Common myeloid progenitor, CD34-positive (primary cell): Measurements from ENCODE around the gene SPTBN1.

Experiments
- CTCF ChIA-PET: fragments of 350-600 bp; sonication (Branson Sonifier 250); formaldehyde crosslinking; loops from one replicate; lab custom pipeline; 2021; ENCODE audit warnings: antibody characterized with exemption; lab: Charles Lee
- POLR2A ChIA-PET: fragments of 350-600 bp; sonication (Branson Sonifier 250); formaldehyde crosslinking; loops from one replicate; lab custom pipeline; 2021; ENCODE audit warnings: antibody characterized with exemption; lab: Charles Lee
- DNase-seq, 3 donors: peaks; one replicate each; pipeline versions ENCODE4 v3.0.0 to v3.0.0-alpha.2; 2013
- H3K27ac ChIP-seq, 2 experiments: 1 replicate in 1 of 2; 2 replicates in 1 of 2; pipeline ENCODE4 v1.7.0; 2013; ENCODE audit warnings: inconsistent platforms in 2 of 2, low read length in 2 of 2, mild to moderate bottlenecking in 2 of 2, low read depth in 1 of 2, moderate library complexity in 1 of 2; ENCODE audit not compliant: severe bottlenecking in 2 of 2, insufficient read depth in 1 of 2, poor library complexity in 1 of 2
- H3K27me3 ChIP-seq, 5 experiments: replicated peaks in 2 of 5; 1 replicate in 3 of 5; 2 replicates in 2 of 5; pipeline versions ENCODE4 v1.6.1 to v1.7.0; 2013; ENCODE audit warnings: low read length in 4 of 5, mild to moderate bottlenecking in 2 of 5, moderate library complexity in 2 of 5, inconsistent platforms in 1 of 5; ENCODE audit not compliant: insufficient read depth in 5 of 5, control insufficient read depth in 4 of 5
- H3K36me3 ChIP-seq, 4 experiments: 1 replicate in 2 of 4; 2 replicates in 2 of 4; pipeline versions ENCODE4 v1.6.1 to v1.7.0; 2013; ENCODE audit warnings: low read length in 3 of 4, control low read depth in 1 of 4, mild to moderate bottlenecking in 1 of 4; ENCODE audit not compliant: control insufficient read depth in 4 of 4, insufficient read depth in 4 of 4
- H3K4me1 ChIP-seq, 4 experiments: 1 replicate in 3 of 4; 2 replicates in 1 of 4; pipeline versions ENCODE4 v1.6.1 to v1.7.1; 2013; ENCODE audit warnings: low read length in 3 of 4, mild to moderate bottlenecking in 3 of 4, control low read depth in 1 of 4, inconsistent platforms in 1 of 4, moderate library complexity in 1 of 4; ENCODE audit not compliant: control insufficient read depth in 4 of 4, insufficient read depth in 4 of 4; ENCODE audit errors: control extremely low read depth in 1 of 4
- H3K4me3 ChIP-seq, 7 experiments: 1 replicate in 4 of 7; 2 replicates in 3 of 7; pipeline versions ENCODE4 v1.5.1 to v1.7.0; 2013; ENCODE audit warnings: mild to moderate bottlenecking in 7 of 7, low read length in 6 of 7, moderate library complexity in 6 of 7, inconsistent platforms in 2 of 7, low read depth in 2 of 7, control low read depth in 1 of 7; ENCODE audit not compliant: insufficient read depth in 4 of 7, control insufficient read depth in 1 of 7; ENCODE audit errors: extremely low read depth in 1 of 7
- H3K9me3 ChIP-seq, 5 experiments: 1 replicate in 4 of 5; 2 replicates in 1 of 5; pipeline versions ENCODE4 v1.6.1 to v1.7.1; 2013; ENCODE audit warnings: low read length in 4 of 5, mild to moderate bottlenecking in 2 of 5, inconsistent platforms in 1 of 5, low read depth in 1 of 5, moderate library complexity in 1 of 5; ENCODE audit not compliant: control insufficient read depth in 4 of 5, insufficient read depth in 2 of 5; ENCODE audit errors: control extremely low read depth in 1 of 5
- WGBS: methylation state at CpG from one replicate; pipeline ENCODE4 v1.1.5; 2013; ENCODE audit not compliant: insufficient coverage; 5-methylcytosine and 5-hydroxymethylcytosine counted together

Gene SPTBN1

DNA sequence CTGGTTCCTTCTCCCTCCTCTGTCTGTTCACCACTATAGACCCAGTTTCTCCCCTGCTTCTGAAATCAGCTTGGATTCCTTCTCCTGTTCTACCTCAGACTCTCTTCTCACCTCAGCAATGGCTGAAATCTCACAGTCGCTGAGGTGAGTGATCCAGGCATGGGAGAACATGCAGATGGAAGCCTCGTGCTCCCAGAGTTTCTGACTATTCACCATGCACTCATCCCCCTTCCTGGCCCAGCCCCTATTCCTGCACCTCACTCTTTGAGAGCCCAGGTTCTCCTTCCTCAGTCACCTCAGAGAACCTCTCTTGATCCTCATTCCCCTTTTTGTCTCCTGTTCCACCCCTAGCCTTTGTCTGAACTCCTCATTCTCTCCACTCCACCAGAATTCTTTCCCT lies 78.5 kb downstream of the SPTBN1 start:
- 96% methylated on average over 2 of the region's 2 CpGs for WGBS
- peaks cover 0 to 4% (median 0%) of the 10 kb centered on the region in 4 experiments for H3K4me1 ChIP-seq
- ChIA-PET POLR2A (interaction anchor here (1.1 kb wide), 1 partner anchor 10 kb away, joined by 7 read pairs; no protein-coding TSS in a partner anchor), CTCF (interaction anchor here (1.0 to 1.2 kb wide), 4 partner anchors 10 to 74 kb away, joined by 3 read pairs; no protein-coding TSS in a partner anchor)
- no peak overlapping the region for H3K4me3 ChIP-seq
- H3K9me3 ChIP-seq: no peaks in the 10 kb centered on the region
- H3K27me3 ChIP-seq: no peaks in the 10 kb centered on the region
- DNase-seq: no peak
- H3K27ac ChIP-seq: no peak overlapping the region
- H3K36me3 ChIP-seq: peaks cover 0 to 3% (median under 1%) of the 10 kb centered on the region in 4 experiments

DNA sequence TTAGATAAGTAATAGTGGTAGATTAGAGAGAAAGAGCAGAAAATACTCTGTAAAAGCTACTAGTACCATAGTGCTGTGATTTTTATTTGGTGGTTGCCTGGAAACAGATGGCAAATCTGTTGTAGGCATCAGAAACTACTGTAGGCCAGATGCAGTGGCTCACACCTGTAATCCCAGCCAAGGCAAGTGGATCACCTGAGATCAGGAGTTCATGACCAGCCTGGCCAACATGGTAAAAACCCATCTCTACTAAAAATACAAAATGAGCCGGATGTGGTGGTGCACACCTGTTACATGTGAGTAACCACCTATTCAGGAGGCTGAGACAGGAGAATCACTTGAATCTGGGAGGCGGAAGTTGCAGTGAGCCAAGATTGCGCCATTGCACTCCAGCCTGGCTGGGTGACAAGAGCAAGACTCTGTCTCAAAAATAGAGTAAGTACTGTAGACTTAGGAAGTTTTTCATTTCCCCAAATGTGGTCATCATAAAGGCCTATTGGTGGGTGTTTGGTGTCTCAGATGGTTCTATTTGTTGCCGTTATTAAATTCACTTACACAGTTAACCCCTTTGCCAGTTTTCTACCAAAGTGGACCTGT lies 79.6 kb downstream of the SPTBN1 start:
- no peaks in the 10 kb centered on the region for H3K27me3 ChIP-seq
- no peak for DNase-seq
- 95% methylated on average over 3 of the region's 4 CpGs for WGBS
- ChIA-PET POLR2A (interaction anchor here (0.6 kb wide), 1 partner anchor 46 kb away, joined by 4 read pairs; no protein-coding TSS in a partner anchor), CTCF (interaction anchor here (2.0 to 2.5 kb wide), 2 partner anchors 11 to 18 kb away, joined by 6 to 10 read pairs; no protein-coding TSS in a partner anchor)
- H3K36me3 ChIP-seq: no peaks in the 10 kb centered on the region
- H3K9me3 ChIP-seq: no peaks in the 10 kb centered on the region
- peaks cover 0 to 2% (median under 1%) of the 10 kb centered on the region in 4 experiments for H3K4me1 ChIP-seq
- H3K4me3 ChIP-seq: no peak overlapping the region
- H3K27ac ChIP-seq: no peak overlapping the region

DNA sequence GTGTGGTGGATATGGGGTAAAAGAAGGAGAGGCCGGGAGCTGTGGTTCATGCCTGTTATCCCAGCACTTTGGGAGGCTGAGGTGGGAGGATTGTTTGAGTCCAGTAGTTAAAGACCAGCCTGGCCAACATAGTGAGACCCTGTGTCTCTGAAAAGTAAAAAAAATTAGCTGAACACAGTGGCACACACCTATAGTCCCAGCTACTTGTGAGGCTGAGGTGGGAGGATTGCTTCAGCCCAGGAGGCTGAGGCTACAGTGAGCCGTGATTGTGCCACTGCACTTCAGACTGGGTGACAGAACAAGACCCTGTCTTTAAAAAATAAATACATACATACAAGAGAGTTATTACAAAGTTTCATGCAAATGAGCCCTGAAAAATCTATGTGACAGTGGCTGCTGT lies 80.6 kb downstream of the SPTBN1 start:
- Histone ChIP-seq H3K27me3 (no peaks in the 10 kb centered on the region), H3K36me3 (no peaks in the 10 kb centered on the region), H3K9me3 (no peaks in the 10 kb centered on the region), H3K4me1 (peaks cover 0 to 8% (median 2%) of the 10 kb centered on the region in 4 experiments), H3K4me3 (no peak overlapping the region), H3K27ac (no peak overlapping the region)
- ChIA-PET CTCF (interaction anchor here (0.8 to 2.5 kb wide), 5 partner anchors 11 to 88 kb away, joined by 3 to 10 read pairs (median 6); no protein-coding TSS in a partner anchor), POLR2A (no interaction called here)
- 78% methylated on average over 1 of the region's 2 CpGs for WGBS
- DNase-seq: no peak

DNA sequence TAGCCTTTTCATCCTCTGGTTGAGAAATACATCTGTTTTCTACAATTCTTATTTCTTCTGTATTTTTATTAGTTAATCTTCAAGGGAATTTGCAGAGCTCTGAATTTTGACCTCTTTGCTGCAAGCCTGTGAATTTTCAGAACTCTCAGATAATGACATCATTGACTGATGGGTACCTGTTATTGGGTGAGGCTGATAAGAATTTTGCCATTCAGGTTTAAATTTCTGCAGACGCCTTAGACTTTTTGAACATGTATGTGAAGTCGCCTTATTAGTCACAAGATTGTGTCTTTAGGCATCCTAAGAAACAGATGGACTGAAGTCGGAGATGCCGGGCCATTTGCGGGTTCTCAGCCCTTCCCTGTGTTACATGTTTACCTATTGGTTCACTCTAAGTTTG lies 82.4 kb downstream of the SPTBN1 start:
- H3K36me3 ChIP-seq: no peaks in the 10 kb centered on the region
- CTCF ChIA-PET: interaction anchor here (0.5 to 1.6 kb wide), 3 partner anchors 15 to 65 kb away, joined by 3 read pairs; no protein-coding TSS in a partner anchor
- WGBS: 92% methylated on average over 5 of the region's 5 CpGs
- H3K4me3 ChIP-seq: no peak overlapping the region
- H3K27me3 ChIP-seq: no peaks in the 10 kb centered on the region
- H3K9me3 ChIP-seq: no peaks in the 10 kb centered on the region
- H3K4me1 ChIP-seq: peaks cover 0 to 8% (median 2%) of the 10 kb centered on the region in 4 experiments
- no peak for DNase-seq
- no peak overlapping the region for H3K27ac ChIP-seq
- POLR2A ChIA-PET: no interaction called here

DNA sequence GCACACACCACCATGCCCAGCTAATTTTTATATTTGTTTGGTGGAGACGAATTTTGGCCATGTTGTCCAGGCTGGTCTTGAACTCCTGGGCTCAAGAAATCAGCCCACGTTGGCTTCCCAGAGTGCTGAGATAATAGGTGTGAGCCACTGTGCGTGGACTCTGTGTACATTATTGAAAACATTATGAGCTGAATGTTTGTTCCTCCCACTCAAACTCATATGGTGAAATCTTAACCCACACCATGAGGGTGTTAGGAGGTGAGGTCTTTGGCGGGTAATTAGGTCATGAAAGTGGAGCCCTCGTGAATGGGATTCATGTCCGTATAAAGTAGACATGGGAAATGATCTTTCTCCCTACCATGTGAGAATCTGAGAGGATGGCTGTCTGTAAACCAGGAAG lies 83.6 kb downstream of the SPTBN1 start:
- H3K9me3 ChIP-seq: no peaks in the 10 kb centered on the region
- ChIA-PET CTCF (interaction anchor here (0.9 to 1.6 kb wide), 2 partner anchors 64 to 432 kb away, joined by 3 read pairs; no protein-coding TSS in a partner anchor), POLR2A (no interaction called here)
- H3K27me3 ChIP-seq: no peaks in the 10 kb centered on the region
- no peak for DNase-seq
- no peak overlapping the region for H3K27ac ChIP-seq
- peaks cover 5 to 14% (median 6%) of the 10 kb centered on the region in 4 experiments for H3K4me1 ChIP-seq
- H3K36me3 ChIP-seq: no peaks in the 10 kb centered on the region
- no peak overlapping the region for H3K4me3 ChIP-seq
- WGBS: 100% methylated on average over 4 of the region's 6 CpGs

DNA sequence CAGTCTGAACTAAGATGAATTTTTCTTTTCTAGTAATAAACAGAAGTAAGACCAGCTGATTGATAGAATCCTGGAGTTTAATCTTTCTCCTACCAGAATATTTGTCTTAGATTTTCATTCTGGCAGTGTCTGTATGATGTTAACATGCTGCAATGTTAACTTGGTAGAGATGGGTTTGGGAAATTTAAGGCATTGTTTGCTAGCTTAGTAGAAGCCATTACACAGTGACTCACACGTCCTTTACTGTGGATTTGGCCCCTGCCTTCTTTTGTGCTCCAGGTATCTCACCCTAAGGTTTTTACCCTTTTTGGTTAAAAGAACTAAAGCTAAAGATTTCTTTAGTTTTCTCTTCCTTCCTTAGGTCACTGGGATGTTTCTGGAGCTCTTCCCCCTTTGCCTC lies 84.1 kb downstream of the SPTBN1 start:
- Histone ChIP-seq H3K27me3 (no peaks in the 10 kb centered on the region), H3K36me3 (no peaks in the 10 kb centered on the region), H3K27ac (no peak overlapping the region), H3K4me3 (no peak overlapping the region), H3K4me1 (peaks cover 5 to 14% (median 6%) of the 10 kb centered on the region in 4 experiments), H3K9me3 (no peaks in the 10 kb centered on the region)
- no peak for DNase-seq
- 63% methylated on average over 1 of the region's 1 CpG for WGBS
- ChIA-PET CTCF (interaction anchor here (0.8 to 1.4 kb wide), 3 partner anchors 13 to 433 kb away, joined by 3 read pairs; no protein-coding TSS in a partner anchor), POLR2A (no interaction called here)

DNA sequence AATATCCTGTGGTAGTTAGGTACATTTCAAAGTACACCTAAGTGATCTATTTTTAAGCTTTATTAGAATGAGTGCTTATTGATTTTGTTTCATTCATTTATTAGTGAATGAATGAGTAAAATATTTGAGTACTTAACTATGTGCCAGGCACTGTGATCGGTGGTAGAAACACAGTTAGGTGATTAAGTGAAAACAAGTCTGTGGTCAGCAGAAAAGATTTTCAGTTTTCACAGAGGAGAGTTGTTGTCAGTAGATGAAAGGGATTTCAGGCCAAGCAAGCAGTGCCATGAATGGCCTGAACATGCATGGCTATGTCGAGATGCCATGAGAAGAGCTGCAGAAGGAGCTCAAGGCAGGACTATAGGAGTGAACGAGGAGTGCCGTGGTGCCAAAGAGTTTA lies 85.9 kb downstream of the SPTBN1 start:
- WGBS: 45% methylated on average over 2 of the region's 4 CpGs
- POLR2A ChIA-PET: no interaction called here
- CTCF ChIA-PET: no interaction called here

More for the DNA sequence above, 85.9 kb downstream of the SPTBN1 start:
- Histone ChIP-seq H3K36me3 (no peaks in the 10 kb centered on the region), H3K9me3 (no peaks in the 10 kb centered on the region), H3K4me1 (peaks cover 6 to 21% (median 7%) of the 10 kb centered on the region in 4 experiments), H3K27ac (no peak overlapping the region), H3K4me3 (no peak overlapping the region), H3K27me3 (no peaks in the 10 kb centered on the region)
- no peak for DNase-seq
